NCI-H82 treated with DMSO at 0.1 percent for 48 hours (cell line): ENCODE measurements around the gene NYAP2.

Experiments used
- DNase-seq: peaks from one replicate; lab custom pipeline; 2025; ENCODE audit not compliant: unreplicated experiment; lab: John Stamatoyannopoulos, UW

Gene NYAP2

GRCh38 chr2:225428360-225428759 is 28.9 kb downstream of the NYAP2 start:
- no peak for DNase-seq

GRCh38 chr2:225429717-225430116 is 30.2 kb downstream of the NYAP2 start:
- no peak for DNase-seq

GRCh38 chr2:225431105-225431863 is 31.8 kb downstream of the NYAP2 start:
- DNase-seq = no peak

GRCh38 chr2:225434014-225434413 is 34.5 kb downstream of the NYAP2 start:
- no peak for DNase-seq

GRCh38 chr2:225437319-225437718 is 37.8 kb downstream of the NYAP2 start:
- DNase-seq = no peak

- DNase-seq = no peak
These were observed 38.7 kb downstream of the NYAP2 start for GRCh38 chr2:225438248-225438647.

GRCh38 chr2:225452677-225453076 is 53.2 kb downstream of the NYAP2 start:
- no peak for DNase-seq

GRCh38 chr2:225454412-225454811 is 54.9 kb downstream of the NYAP2 start:
- DNase-seq = no peak

- DNase-seq = no peak
These were observed 57.2 kb downstream of the NYAP2 start for GRCh38 chr2:225456619-225457260.

- no peak for DNase-seq
These were observed 58.0 kb downstream of the NYAP2 start for GRCh38 chr2:225457482-225457881.

GRCh38 chr2:225458431-225459117 is 59.1 kb downstream of the NYAP2 start:
- no peak for DNase-seq

GRCh38 chr2:225462417-225462816 is 62.9 kb downstream of the NYAP2 start:
- no peak for DNase-seq

GRCh38 chr2:225462945-225463344 is 63.4 kb downstream of the NYAP2 start:
- DNase-seq = no peak

GRCh38 chr2:225463449-225463848 is 63.9 kb downstream of the NYAP2 start:
- no peak for DNase-seq

- DNase-seq = no peak
These were observed 65.0 kb downstream of the NYAP2 start for GRCh38 chr2:225464346-225465025.

GRCh38 chr2:225465827-225466226 is 66.3 kb downstream of the NYAP2 start:
- no peak for DNase-seq

GRCh38 chr2:225466891-225467604 is 67.5 kb downstream of the NYAP2 start:
- no peak for DNase-seq

- DNase-seq = no peak
These were observed 68.6 kb downstream of the NYAP2 start for GRCh38 chr2:225468131-225468530.

GRCh38 chr2:225471039-225471438 is 71.5 kb downstream of the NYAP2 start:
- no peak for DNase-seq

GRCh38 chr2:225471482-225471881 is 72.0 kb downstream of the NYAP2 start:
- DNase-seq = no peak

GRCh38 chr2:225472161-225472560 is 72.7 kb downstream of the NYAP2 start:
- DNase-seq = no peak
